Activated CD8-positive, alpha-beta memory T cell treated with anti-CD3 and anti-CD28 coated beads, Interleukin-2, amount 10 ng/mL, durations not matched to agents 7 days and 5 days (primary cell): ENCODE measurements around the gene TNFAIP8L2. TPM values are rescaled to one million over a fixed set of nuclear protein-coding genes. Genes with fewer than 3 reads are reported as not detected.

Source experiments
- ATAC-seq: fragments of 150-1000 bp; cut with Tn5 transposase; one replicate; pipeline ENCODE4 v1.10.0; 2021; ENCODE audit warnings: moderate library complexity
- CTCF ChIA-PET: fragments of 350-600 bp; sonication (Branson Sonifier 250); formaldehyde crosslinking; loops from one replicate; lab custom pipeline; 2021; ENCODE audit warnings: antibody characterized with exemption; lab: Charles Lee
- DNase-seq: peaks from one replicate; pipeline ENCODE4 v3.0.0-alpha.2; 2020
- H3K27ac Mint-ChIP-seq: one replicate; pipeline ENCODE4 v1.8.0; 2021; ENCODE audit warnings: mild to moderate bottlenecking, mixed read lengths
- H3K27me3 Mint-ChIP-seq: one replicate; pipeline ENCODE4 v1.8.0; 2021; ENCODE audit warnings: mixed read lengths
- H3K36me3 Mint-ChIP-seq: one replicate; pipeline ENCODE4 v1.8.0; 2021; ENCODE audit warnings: mild to moderate bottlenecking, mixed read lengths
- H3K4me1 Mint-ChIP-seq: one replicate; pipeline ENCODE4 v1.8.0; 2021; ENCODE audit warnings: mixed read lengths
- H3K4me3 Mint-ChIP-seq: one replicate; pipeline ENCODE4 v1.8.0; 2021; ENCODE audit warnings: mild to moderate bottlenecking, moderate library complexity, mixed read lengths
- H3K9me3 Mint-ChIP-seq: one replicate; pipeline ENCODE4 v1.8.0; 2022; ENCODE audit warnings: low read depth, mixed read lengths
- total RNA-seq, 2 experiments: library from RNA; stranded (reverse); gene quantifications; one replicate each; pipeline ENCODE4 v1.2.3, GENCODE V29; 2021

Gene TNFAIP8L2
- total RNA-seq, 2 experiments from 2014 or later = 14.5 to 17.6 TPM

DNA sequence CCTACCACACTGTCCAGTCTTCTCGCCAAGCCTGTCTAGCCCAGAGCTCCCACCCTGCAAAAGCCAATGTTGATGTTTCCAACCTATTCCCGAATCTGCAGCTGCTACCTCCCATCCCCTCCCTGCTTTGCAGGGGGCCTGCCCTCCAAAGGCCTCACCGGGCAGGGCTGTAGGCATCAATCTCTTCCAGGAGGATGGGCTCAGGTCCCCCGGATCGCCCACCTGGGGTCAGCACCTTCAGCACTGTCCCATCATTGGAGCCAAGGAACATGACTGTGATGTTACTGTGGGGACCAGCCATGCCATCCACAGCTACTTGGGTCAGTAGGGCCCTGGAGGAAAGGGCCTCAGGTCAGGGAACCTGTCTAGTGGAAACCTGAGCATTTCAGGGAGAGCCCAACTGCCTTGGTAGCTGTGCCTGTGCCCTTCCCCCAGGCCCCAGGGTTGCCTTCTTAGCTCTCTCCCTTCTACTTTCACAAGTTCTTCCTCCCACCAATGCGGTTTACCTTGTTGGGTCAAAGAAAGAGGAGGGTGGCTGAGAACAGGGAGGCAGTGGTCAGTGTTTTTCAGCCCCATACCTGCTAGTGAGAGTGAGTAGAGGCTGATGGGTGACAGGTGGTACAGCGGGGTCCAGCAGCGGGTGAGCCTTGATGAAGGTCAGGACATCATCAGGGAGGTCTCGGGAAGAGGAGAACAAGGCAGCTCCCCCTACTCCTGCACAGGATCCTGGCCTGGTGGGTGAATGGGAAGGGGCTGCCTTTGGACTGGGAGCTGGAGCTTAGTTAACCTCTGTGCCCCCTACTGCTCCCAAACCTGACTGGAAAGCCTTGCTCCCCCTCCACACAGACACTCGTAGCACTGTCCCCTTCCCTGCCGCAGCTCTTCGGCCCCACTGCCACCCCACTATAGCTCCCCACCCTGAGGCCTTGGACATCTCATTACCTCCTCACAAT lies 20.7 kb upstream of the TNFAIP8L2 start:
- DNase-seq (no peak), ATAC-seq (no peak)
- Mint-ChIP-seq H3K9me3 (no peaks in the 10 kb centered on the region), H3K27me3 (peaks cover 11% of the 10 kb centered on the region), H3K4me3 (no peak overlapping the region), H3K36me3 (no peaks in the 10 kb centered on the region), H3K27ac (no peak overlapping the region), H3K4me1 (peaks cover 13% of the 10 kb centered on the region)
- CTCF ChIA-PET = interaction anchor here (0.5 to 1.6 kb wide), 3 partner anchors 18 to 114 kb away, joined by 3 to 6 read pairs (median 5); no protein-coding TSS in a partner anchor

DNA sequence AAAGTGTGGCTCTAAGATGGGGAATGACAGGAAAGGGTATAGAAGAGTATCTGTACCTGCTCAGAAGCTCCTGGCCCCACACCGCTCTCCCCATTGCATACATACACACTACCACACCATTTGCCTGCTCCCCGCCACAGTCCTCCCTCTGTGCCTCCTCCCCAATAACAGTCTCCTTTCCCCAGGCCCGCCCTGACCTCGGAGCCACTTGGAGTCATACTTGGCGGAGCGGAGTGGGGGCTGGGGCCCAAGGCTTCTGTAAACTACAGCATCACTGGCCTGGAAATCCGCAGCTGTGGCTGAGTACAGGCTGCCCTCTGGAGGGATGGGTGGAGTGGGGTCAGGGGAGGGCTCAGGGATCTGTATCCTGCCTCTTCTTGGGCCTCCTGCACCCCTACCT lies 18.7 kb upstream of the TNFAIP8L2 start:
- CTCF ChIA-PET = no interaction called here

DNA sequence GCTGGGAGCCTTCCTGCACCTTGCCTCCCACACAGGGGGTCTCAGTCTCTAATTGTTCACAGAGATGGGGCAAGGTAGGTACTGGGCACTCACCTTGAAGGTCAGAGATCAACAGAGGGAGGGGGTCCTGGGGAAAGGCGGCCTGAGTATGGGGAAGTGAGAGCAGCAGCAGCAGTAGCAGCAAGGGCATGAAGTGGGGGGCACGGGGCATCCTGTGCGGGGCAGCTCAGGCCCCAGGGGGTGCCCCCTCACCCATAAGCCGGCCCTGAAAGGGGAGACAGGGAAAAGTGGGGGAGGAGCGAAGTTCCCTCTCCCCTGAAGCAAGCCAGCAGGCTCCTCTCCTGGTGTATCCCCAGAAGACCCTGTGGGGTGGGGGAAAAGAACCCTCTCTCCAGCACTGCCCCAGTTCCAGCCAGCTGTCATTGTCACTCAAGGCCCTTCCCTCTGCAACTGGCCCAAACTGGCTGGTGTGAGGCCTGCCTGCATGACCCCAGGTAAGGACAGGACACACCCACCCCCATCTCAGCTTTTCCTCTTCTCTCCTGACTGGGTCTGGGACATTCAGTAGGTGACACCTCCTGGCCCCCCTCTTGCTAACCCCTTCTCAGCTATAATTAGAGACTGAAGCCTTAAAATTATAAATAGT lies 13.9 kb upstream of the TNFAIP8L2 start:
- Mint-ChIP-seq H3K4me3 (no peak overlapping the region), H3K27me3 (peaks cover 13% of the 10 kb centered on the region), H3K27ac (no peak overlapping the region), H3K36me3 (no peaks in the 10 kb centered on the region), H3K9me3 (no peaks in the 10 kb centered on the region), H3K4me1 (peaks cover 10% of the 10 kb centered on the region)
- ATAC-seq = no peak
- CTCF ChIA-PET = interaction anchor here (0.7 to 3.0 kb wide), 4 partner anchors 12 to 118 kb away, joined by 3 to 10 read pairs (median 7); partner anchors contain the start of gene TNFAIP8L2
- DNase-seq = no peak

More for the DNA sequence above, 18.7 kb upstream of the TNFAIP8L2 start:
- no peaks in the 10 kb centered on the region for H3K27me3 Mint-ChIP-seq
- no peak for ATAC-seq
- H3K4me1 Mint-ChIP-seq = peaks cover 2% of the 10 kb centered on the region
- H3K27ac Mint-ChIP-seq = no peak overlapping the region
- no peaks in the 10 kb centered on the region for H3K36me3 Mint-ChIP-seq
- no peak for DNase-seq
- H3K4me3 Mint-ChIP-seq = no peak overlapping the region
- no peaks in the 10 kb centered on the region for H3K9me3 Mint-ChIP-seq

DNA sequence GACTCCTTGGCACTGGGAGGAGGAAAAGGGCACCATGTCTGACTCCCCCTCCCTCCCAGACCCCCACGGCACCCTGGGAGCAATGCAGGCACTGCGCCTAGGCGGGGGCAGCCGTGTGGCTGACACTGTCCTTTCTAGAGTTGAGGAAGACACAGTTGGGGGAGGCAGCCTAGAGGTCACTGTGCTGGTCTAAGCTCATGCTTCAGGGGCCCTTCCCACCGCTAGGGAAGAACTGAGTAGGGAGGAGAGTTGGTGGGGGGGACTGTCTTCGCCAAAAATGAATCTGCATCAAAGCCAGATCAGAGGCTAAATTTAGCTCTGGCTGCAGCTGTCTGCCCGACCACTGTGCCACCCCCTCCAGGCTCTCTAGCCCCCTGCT lies 13.4 kb upstream of the TNFAIP8L2 start:
- CTCF ChIA-PET = interaction anchor here (0.7 to 1.5 kb wide), 3 partner anchors 12 to 118 kb away, joined by 3 to 4 read pairs (median 4); no protein-coding TSS in a partner anchor
- DNase-seq (no peak), ATAC-seq (no peak)
- Mint-ChIP-seq H3K27me3 (peaks cover 18% of the 10 kb centered on the region), H3K4me1 (peaks cover 10% of the 10 kb centered on the region), H3K36me3 (no peaks in the 10 kb centered on the region), H3K9me3 (no peaks in the 10 kb centered on the region), H3K27ac (no peak overlapping the region), H3K4me3 (no peak overlapping the region)

DNA sequence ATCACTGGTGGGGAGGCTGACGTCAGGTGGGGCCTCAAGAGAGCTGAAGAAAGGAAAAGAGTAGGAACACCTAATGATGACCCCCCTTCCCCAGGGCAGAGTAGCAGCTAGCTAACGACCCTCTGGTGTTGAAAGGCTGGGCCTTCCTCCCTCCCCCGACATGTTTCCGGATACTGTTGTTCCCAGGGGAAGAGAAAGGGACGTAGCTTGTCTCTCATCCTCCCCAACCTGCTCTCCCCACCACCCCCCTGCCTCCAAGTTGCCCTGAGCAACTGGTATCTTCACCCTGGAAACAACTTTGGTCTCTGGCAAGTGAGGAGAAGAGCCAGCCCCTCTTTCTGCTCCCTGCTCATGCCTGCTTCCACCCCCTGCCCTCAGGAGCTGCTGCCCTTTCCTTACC lies 12.5 kb upstream of the TNFAIP8L2 start:
- Mint-ChIP-seq H3K4me1 (peaks cover 10% of the 10 kb centered on the region), H3K36me3 (no peaks in the 10 kb centered on the region), H3K27me3 (peaks cover 22% of the 10 kb centered on the region), H3K4me3 (no peak overlapping the region), H3K9me3 (no peaks in the 10 kb centered on the region), H3K27ac (no peak overlapping the region)
- CTCF ChIA-PET = interaction anchor here (1.3 to 1.5 kb wide), 2 partner anchors 11 to 44 kb away, joined by 4 read pairs; no protein-coding TSS in a partner anchor
- no peak for DNase-seq
- ATAC-seq = no peak

DNA sequence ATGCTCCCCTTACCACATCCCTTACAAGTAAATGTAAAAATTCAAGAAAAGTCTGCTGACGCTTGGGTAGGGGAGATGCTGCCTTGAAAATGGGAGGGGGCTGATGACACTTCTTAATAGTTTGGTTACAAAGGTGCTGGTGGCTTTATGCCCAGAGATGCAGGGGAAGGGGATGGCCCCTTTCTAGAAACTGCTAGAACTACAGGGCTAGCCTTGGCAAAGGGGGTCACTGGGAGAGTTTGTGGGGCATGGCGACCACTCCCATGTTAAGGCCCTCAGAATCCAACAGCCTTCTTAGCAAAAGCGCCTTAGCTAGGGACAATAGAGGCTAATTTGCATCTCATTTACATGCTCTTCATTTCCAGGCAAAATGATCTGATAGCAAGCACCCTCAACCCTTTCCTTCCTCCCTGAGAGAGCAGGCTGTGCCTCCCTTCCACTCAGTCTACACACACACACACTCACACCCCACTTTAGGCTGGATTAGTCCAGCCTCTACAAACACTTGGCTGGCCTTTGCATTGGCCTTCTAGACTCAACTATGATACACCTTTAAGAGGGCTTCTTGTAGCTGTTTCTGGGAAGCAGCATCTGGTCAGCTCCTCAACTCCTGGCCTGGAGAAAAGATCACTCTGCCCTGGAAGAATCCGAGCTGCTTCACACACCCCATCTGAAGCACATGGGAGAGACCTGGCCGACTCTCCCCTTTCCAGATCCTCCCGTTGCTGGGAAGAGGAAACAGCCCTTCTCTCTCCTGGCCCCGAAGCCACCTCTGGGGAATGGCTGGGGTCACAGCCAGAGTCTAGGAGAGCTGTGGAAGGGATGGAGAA lies 11.8 kb upstream of the TNFAIP8L2 start:
- ATAC-seq (no peak), DNase-seq (no peak)
- CTCF ChIA-PET = interaction anchor here (0.6 to 1.5 kb wide), 4 partner anchors 11 to 43 kb away, joined by 3 to 8 read pairs (median 4); partner anchors contain the start of gene TNFAIP8L2
- no peaks in the 10 kb centered on the region for H3K36me3 Mint-ChIP-seq
- H3K27ac Mint-ChIP-seq = no peak overlapping the region
- no peaks in the 10 kb centered on the region for H3K9me3 Mint-ChIP-seq
- peaks cover 23% of the 10 kb centered on the region for H3K27me3 Mint-ChIP-seq
- no peak overlapping the region for H3K4me3 Mint-ChIP-seq
- H3K4me1 Mint-ChIP-seq = peaks cover 10% of the 10 kb centered on the region

DNA sequence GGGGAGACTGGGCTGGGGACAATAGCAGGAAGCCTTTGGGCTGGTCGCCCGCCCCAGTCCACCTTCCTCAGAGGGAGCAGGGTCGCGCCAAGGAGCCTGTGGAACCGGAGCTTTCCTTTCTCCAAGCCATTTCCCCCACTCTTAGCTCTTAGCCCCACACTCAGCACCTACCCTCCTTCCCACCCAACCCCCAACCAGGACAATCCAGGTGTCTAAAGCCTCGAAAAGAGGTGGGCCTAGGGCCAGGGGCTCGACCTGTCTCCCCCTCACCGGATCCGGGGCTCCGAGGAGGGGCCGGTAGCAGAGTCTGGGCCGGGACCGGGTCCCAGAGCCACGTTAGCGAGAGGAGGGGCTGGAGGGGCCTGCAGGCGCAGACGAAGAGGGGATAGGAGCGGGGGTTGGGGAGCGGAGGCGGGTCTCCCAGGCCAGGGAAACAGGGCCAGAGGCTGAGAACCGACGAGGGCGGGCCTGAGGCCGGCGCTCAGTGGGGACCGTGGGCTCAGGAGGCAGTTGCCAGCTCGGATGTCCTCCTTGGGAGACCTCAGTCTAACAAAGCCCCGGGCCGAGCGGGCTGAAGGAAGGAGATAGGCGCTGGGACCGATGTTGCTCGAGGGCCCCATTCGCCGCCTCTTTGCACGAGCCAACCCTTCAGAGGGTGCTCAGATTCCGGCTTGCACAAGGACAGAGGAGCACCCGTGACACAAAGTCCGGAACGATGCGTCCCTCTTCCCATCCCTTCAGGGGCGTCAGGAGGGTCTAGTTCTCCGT lies 11.0 kb upstream of the TNFAIP8L2 start:
- peaks cover 24% of the 10 kb centered on the region for H3K27me3 Mint-ChIP-seq
- no peak for ATAC-seq

DNA sequence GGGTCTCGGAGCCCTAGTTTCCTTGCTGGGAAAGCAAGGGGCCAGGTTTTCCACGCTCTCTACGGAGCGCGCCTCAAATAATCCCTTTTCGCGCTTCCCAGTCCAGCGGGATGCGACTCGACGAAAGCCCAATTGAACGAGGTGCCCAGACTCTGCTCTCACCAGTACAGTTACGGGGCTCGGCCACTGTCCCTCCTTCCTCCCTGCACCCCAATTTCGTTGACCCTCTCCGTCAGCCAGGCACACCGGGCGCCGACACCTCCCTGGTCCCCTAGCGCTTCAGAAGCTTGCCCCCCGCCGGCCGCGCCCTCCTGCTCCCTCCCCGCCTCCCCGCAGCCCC lies 10.4 kb upstream of the TNFAIP8L2 start:
- CTCF ChIA-PET = interaction anchor here (1.5 to 3.7 kb wide), 2 partner anchors 9 to 46 kb away, joined by 8 to 11 read pairs; no protein-coding TSS in a partner anchor
- no peak overlapping the region for H3K27ac Mint-ChIP-seq
- no peaks in the 10 kb centered on the region for H3K36me3 Mint-ChIP-seq
- no peaks in the 10 kb centered on the region for H3K9me3 Mint-ChIP-seq
- peaks cover 10% of the 10 kb centered on the region for H3K4me1 Mint-ChIP-seq
- DNase-seq (no peak), ATAC-seq (peak; percentile 13)
- H3K27me3 Mint-ChIP-seq = peaks cover 24% of the 10 kb centered on the region
- H3K4me3 Mint-ChIP-seq = peak overlapping the region; percentile 85

More for the DNA sequence above, 11.0 kb upstream of the TNFAIP8L2 start:
- CTCF ChIA-PET = interaction anchor here (0.6 to 1.5 kb wide), 4 partner anchors 10 to 135 kb away, joined by 3 to 8 read pairs (median 4); partner anchors contain the start of gene TNFAIP8L2
- Mint-ChIP-seq H3K4me1 (peaks cover 10% of the 10 kb centered on the region), H3K4me3 (peak overlapping the region; percentile 85), H3K9me3 (no peaks in the 10 kb centered on the region), H3K36me3 (no peaks in the 10 kb centered on the region), H3K27ac (no peak overlapping the region)
- DNase-seq = no peak

DNA sequence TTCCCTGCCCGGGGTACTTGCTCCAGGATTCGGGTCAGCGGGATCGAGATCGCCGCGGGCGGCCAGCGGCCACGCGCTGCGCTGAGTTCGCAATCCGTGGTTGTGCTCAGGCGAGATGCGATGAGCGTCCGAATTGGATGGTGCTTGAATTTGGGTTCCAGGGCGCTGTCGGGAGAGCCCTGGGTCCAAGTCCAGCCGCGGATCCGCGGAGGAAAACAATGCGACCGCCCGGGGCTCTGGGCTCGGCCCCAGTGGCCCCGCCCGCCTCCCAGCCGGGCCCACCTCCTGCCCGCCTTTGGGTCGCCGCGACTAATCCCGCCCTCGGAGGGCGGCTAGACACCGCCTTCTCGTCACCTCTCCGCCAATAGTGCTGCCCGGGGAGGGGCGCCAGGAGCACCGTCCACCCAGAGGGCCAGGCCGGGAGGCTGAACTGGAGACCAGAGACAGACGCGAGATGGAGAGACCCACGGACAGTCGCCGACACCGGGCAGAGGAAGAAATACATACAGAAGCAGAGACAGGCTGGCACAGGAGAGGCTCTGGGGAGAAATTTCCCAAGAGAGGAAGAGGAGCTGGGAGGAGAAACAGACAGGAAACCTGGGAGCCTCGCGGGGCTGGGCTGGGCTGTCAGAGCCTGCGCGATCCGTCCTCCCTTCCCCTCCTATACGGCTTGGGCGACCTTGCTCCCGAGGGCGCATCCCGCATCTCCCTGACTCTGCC lies 9.9 kb upstream of the TNFAIP8L2 start, which contains the start of gene SEMA6C:
SEMA6C (minus strand) TSS at position 220 of the 720 bp plus-strand sequence. CDS start 4,010 bp downstream, outside the sequence.
- no peaks in the 10 kb centered on the region for H3K9me3 Mint-ChIP-seq
- DNase-seq = peak; percentile 92
- ATAC-seq = peak; percentile 100

DNA sequence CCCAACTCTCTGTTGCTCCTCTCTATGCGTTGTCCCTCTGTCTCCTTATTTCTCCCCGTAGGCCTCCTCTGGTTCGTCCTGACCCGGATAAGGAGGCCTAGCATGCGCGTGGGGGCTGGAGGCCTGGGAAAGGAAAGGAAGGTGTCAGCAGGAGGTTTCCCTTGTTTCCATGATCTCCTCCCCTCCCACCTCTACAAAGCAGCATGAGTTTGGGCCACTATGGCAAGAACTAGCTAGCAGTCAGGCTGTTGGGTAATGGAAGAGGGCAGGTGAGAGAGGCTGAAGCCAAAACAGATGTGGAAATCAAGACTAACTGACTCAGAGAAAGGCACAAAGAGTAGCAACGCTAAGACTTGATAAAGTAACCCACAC lies 9.3 kb upstream of the TNFAIP8L2 start:
- Mint-ChIP-seq H3K4me1 (peaks cover 10% of the 10 kb centered on the region), H3K4me3 (peak overlapping the region; percentile 85), H3K36me3 (no peaks in the 10 kb centered on the region), H3K27me3 (peaks cover 24% of the 10 kb centered on the region), H3K9me3 (no peaks in the 10 kb centered on the region), H3K27ac (peak overlapping the region; percentile 50)
- ATAC-seq (no peak), DNase-seq (no peak)
- CTCF ChIA-PET = interaction anchor here (1.0 to 3.7 kb wide), 3 partner anchors 8 to 47 kb away, joined by 3 to 11 read pairs (median 4); partner anchors contain the start of gene TNFAIP8L2

More for the DNA sequence above, 9.9 kb upstream of the TNFAIP8L2 start, which contains the start of gene SEMA6C:
- CTCF ChIA-PET = interaction anchor here (1.0 to 3.7 kb wide), 3 partner anchors 9 to 47 kb away, joined by 3 to 11 read pairs (median 4); partner anchors contain the start of gene TNFAIP8L2
- peaks cover 24% of the 10 kb centered on the region for H3K27me3 Mint-ChIP-seq
- peaks cover 10% of the 10 kb centered on the region for H3K4me1 Mint-ChIP-seq
- H3K36me3 Mint-ChIP-seq = no peaks in the 10 kb centered on the region
- peak within 1 kb of the TSS; percentile 50 for H3K27ac Mint-ChIP-seq
- peak within 1 kb of the TSS; percentile 85 for H3K4me3 Mint-ChIP-seq

DNA sequence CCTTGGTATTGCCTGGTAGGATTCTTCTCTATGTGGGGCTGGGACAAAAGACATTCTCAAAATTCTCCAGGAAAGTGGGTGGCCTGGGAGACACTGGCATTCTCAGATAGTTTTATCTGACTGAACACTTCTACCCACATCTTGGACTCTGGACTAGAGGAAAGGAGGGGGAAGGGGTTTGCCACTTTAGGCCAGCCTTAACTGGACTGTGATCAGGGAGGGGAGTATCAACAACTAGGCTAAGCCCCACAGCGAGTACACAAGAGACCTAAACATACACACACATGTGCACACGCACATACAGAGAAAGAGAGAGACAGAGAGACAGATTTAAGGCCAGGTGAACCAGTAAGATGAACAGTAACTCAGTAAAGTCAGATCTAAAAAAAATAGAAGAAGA lies 8.8 kb upstream of the TNFAIP8L2 start:
- Mint-ChIP-seq H3K9me3 (no peaks in the 10 kb centered on the region), H3K27ac (no peak overlapping the region), H3K27me3 (peaks cover 24% of the 10 kb centered on the region), H3K4me3 (peak overlapping the region; percentile 85), H3K4me1 (peaks cover 10% of the 10 kb centered on the region), H3K36me3 (no peaks in the 10 kb centered on the region)
- DNase-seq (no peak), ATAC-seq (no peak)
- CTCF ChIA-PET = interaction anchor here (1.0 to 3.7 kb wide), 6 partner anchors 8 to 123 kb away, joined by 3 to 11 read pairs (median 3); partner anchors contain the start of genes GABPB2 and TNFAIP8L2
